Heart right ventricle (tissue), 16 donors: ENCODE data around the gene ATG7. TPM values are rescaled to one million over a fixed set of nuclear protein-coding genes. Genes with fewer than 3 reads are reported as not detected.
A peak's percentile ranks its signal among the peaks of the same experiment; 100 is the strongest.
"Not testable (repeated sequence)": the region's sequence is repeated elsewhere in the genome, so short reads cannot be mapped to it uniquely, and the experiment has no call there.

Source experiments
- ATAC-seq, 8 donors: fragments of 200-7000 bp; cut with Tn5 transposase; one replicate each; pipeline ENCODE4 v1.9.1; 2020; ENCODE audit warnings: mild to moderate bottlenecking in 8 of 8, moderate library complexity in 8 of 8, moderate number of reproducible peaks in 1 of 8
- DNase-seq, 2 donors: peaks; one replicate each; pipeline ENCODE4 v3.0.0-alpha.2; 2020
- H3K27ac ChIP-seq, 10 donors: fragments of 200-600 bp; sonication (generic) in 2 of 10; one replicate each; pipeline versions ENCODE4 v1.5.0 to v1.8.0; 2020 to 2022; ENCODE audit warnings: mild to moderate bottlenecking in 3 of 10
- H3K27me3 ChIP-seq, 7 donors: fragments of 200-600 bp; one replicate each; pipeline ENCODE4 v1.8.0; 2021 to 2022; ENCODE audit warnings: mild to moderate bottlenecking in 2 of 7
- H3K36me3 ChIP-seq, 9 donors: fragments of 200-600 bp; sonication (generic) in 1 of 9; one replicate each; pipeline versions ENCODE4 v1.5.0 to v1.8.0; 2020 to 2022; ENCODE audit warnings: mild to moderate bottlenecking in 2 of 9
- H3K4me1 ChIP-seq, 9 donors: fragments of 200-600 bp; sonication (generic) in 1 of 9; one replicate each; pipeline versions ENCODE4 v1.5.0 to v1.8.0; 2020 to 2022; ENCODE audit warnings: mild to moderate bottlenecking in 4 of 9
- H3K4me3 ChIP-seq, 10 donors: fragments of 200-600 bp; sonication (generic) in 2 of 10; one replicate each; pipeline versions ENCODE4 v1.5.0 to v1.8.0; 2020 to 2022; ENCODE audit warnings: mild to moderate bottlenecking in 7 of 10, moderate library complexity in 2 of 10
- H3K9me3 ChIP-seq, 11 donors: fragments of 200-600 bp in 10 of 11; sonication (generic) in 2 of 11; one replicate each; pipeline versions ENCODE4 v1.5.0 to v1.8.0; 2013 to 2022; ENCODE audit warnings: mild to moderate bottlenecking in 2 of 11, control low read depth in 1 of 11, moderate library complexity in 1 of 11
- CTCF ChIP-seq, 9 donors: fragments of 200-600 bp; sonication (generic) in 2 of 9; IDR thresholded peaks; one replicate each; pipeline versions ENCODE4 v1.5.0 to v1.8.0; 2021 to 2022; ENCODE audit warnings: antibody characterized with exemption in 9 of 9, mild to moderate bottlenecking in 5 of 9, moderate library complexity in 1 of 9
- WGBS, 2 donors: extraction: QIAGEN DNeasy Blood & Tissue Kit; methylation state at CpG; one replicate each; pipeline ENCODE4 v1.1.7; 2013; ENCODE audit warnings: inconsistent platforms in 1 of 2; 5-methylcytosine and 5-hydroxymethylcytosine counted together
- intact Hi-C, 10 donors: fragments of 100-400 bp; cut with DNase I; formaldehyde crosslinking; loops; one replicate each; pipeline versions ENCODE4 v1.11.1 to v1.14.2; 2022
- polyA plus RNA-seq, 2 donors: library from polyadenylated mRNA; stranded (reverse); fragments of 200-250 nt; gene quantifications; one replicate each; pipeline ENCODE4 v1.2.3, GENCODE V29; 2013
- total RNA-seq, 10 donors: library from RNA; stranded (reverse); fragmentation: NEBNext Ultra II Directional in 3 of 10; extraction: Animal tissue kit (Norgen Biotek cat#: 25700) in 3 of 10; gene quantifications; one replicate each; pipeline versions ENCODE4 v1.2.1 to v1.2.4, GENCODE V29; 2021 to 2023
- donor health status: Arrhythmogenic right ventricular cardiomyopathy.
- donor health status: ischemic (EF 13 %, LVEDD 7.1; RV severe dilation, severe dysfunction).
- donor health status: healthy with polysubstance abuse.
- donor health status: DM: no; HTN: yes; CAD: no.
- donor health status: DM: no; HTN: no; CAD: no.
- donor health status: ischemic (EF 25% LVEDD 6.9; RV normal size, moderate dysfunction).
- donor health status: ischemic (EF 25% LVEDD 5.7; RV mildly dilated, moderate dysfunction).
- donor health status: healthy.
- donor health status: DM: yes; HTN: yes; CAD: no.
- donor health status: Ischemic cardiomyopathy.
- donor health status: ischemic (EF 35%, LVEDD 5.7; RV mildly dilated, moderate dysfunction).
- donor health status: nonischemic (EF 11% LVEDD 7.7; RV severe dilation, severe dysfunction).
- donor health status: DM: yes; HTN: yes; CAD: no.
- donor health status: PGD.
- donor health status: ischemic (EF 29% LVEDD 5.4; RV normal size, mild dysfunction).
- donor health status: nonischemic (EF 23%, LVEDD 6.1; RV moderate dilation, normal function).

Gene ATG7
- total and polyA plus RNA-seq, 12 donors: 5.3 to 24.1 (median 16.8) TPM

- TF ChIP-seq CTCF (IDR thresholded peaks at IDR 0.05): no peak
- ATAC-seq: no peak
- Histone ChIP-seq H3K9me3 (peaks cover 0 to 4% (median 0%) of the 10 kb centered on the region in 11 donors), H3K4me1 (peaks cover 0 to 12% (median 5%) of the 10 kb centered on the region in 9 donors), H3K27me3 (no peaks in the 10 kb centered on the region), H3K27ac (no peak overlapping the region), H3K4me3 (no peak overlapping the region), H3K36me3 (no peaks in the 10 kb centered on the region)
- intact Hi-C loops: no loop called here
- WGBS, 2 donors: 67 to 71% methylated on average over 1 of the region's 1 CpG
- DNase-seq: no peak
Observed at GRCh38 chr3:11444404-11444803, 172.2 kb downstream of the ATG7 start.

GRCh38 chr3:11445193-11445592, 173.0 kb downstream of the ATG7 start:
- ATAC-seq, H3K27me3 ChIP-seq, DNase-seq, H3K9me3 ChIP-seq, H3K27ac ChIP-seq, intact Hi-C loops, H3K4me3 ChIP-seq, H3K36me3 ChIP-seq: not testable (repeated sequence)
- 88 to 89% methylated on average over 3 of the region's 3 CpGs for WGBS, 2 donors
- H3K4me1 ChIP-seq: peaks cover 0 to 12% (median 5%) of the 10 kb centered on the region in 9 donors

GRCh38 chr3:11445883-11446282, 173.7 kb downstream of the ATG7 start:
- no peaks in the 10 kb centered on the region for H3K27me3 ChIP-seq
- TF ChIP-seq CTCF (IDR thresholded peaks at IDR 0.05): no peak
- H3K4me3 ChIP-seq: no peak overlapping the region
- WGBS, 2 donors: 58 to 64% methylated on average over 2 of the region's 2 CpGs
- peak in 6 of 8 donors; percentile 55 to 77 (median 72) for ATAC-seq
- H3K36me3 ChIP-seq: no peaks in the 10 kb centered on the region
- peak in 1 of 2 donors; percentile 22 for DNase-seq
- peaks cover 0 to 12% (median 5%) of the 10 kb centered on the region in 9 donors for H3K4me1 ChIP-seq
- intact Hi-C loops: no loop called here
- H3K9me3 ChIP-seq: peaks cover 0 to 4% (median 0%) of the 10 kb centered on the region in 11 donors
- no peak overlapping the region for H3K27ac ChIP-seq

GRCh38 chr3:11447584-11448200, 175.5 kb downstream of the ATG7 start:
- peaks cover 0 to 15% (median 9%) of the 10 kb centered on the region in 9 donors for H3K4me1 ChIP-seq
- H3K27me3 ChIP-seq: no peaks in the 10 kb centered on the region
- 44 to 48% methylated on average over 2 of the region's 2 CpGs for WGBS, 2 donors
- ATAC-seq: no peak
- intact Hi-C loops: no loop called here
- H3K27ac ChIP-seq: no peak overlapping the region
- TF ChIP-seq CTCF (IDR thresholded peaks at IDR 0.05): no peak
- no peaks in the 10 kb centered on the region for H3K36me3 ChIP-seq
- peaks cover 0 to 4% (median 0%) of the 10 kb centered on the region in 11 donors for H3K9me3 ChIP-seq
- no peak overlapping the region for H3K4me3 ChIP-seq
- DNase-seq: no peak

GRCh38 chr3:11450015-11450414, 177.8 kb downstream of the ATG7 start:
- Histone ChIP-seq H3K9me3 (peaks cover 0 to 3% (median 0%) of the 10 kb centered on the region in 11 donors), H3K27me3 (no peaks in the 10 kb centered on the region), H3K4me1 (peaks cover 0 to 32% (median 18%) of the 10 kb centered on the region in 9 donors), H3K36me3 (no peaks in the 10 kb centered on the region), H3K4me3 (no peak overlapping the region), H3K27ac (no peak overlapping the region)
- no peak for TF ChIP-seq CTCF (IDR thresholded peaks at IDR 0.05)
- 95 to 97% methylated on average over 2 of the region's 2 CpGs for WGBS, 2 donors
- DNase-seq (no peak), ATAC-seq (no peak)
- intact Hi-C loops: no loop called here
